Stimulated activated CD4-positive, alpha-beta T cell treated with anti-CD3 and anti-CD28 coated beads, TNF-alpha, amount 100 ng/mL, for 4 hours (primary cell): ENCODE measurements around the gene AHCTF1.
"Not testable (repeated sequence)": the region's sequence is repeated elsewhere in the genome, so short reads cannot be mapped to it uniquely, and the experiment has no call there.

Experiments used
- DNase-seq, 3 experiments: peaks; one replicate each; pipeline ENCODE4 v3.0.0-alpha.2; 2020; ENCODE audit warnings: low read depth in 3 of 3

AHCTF1 gene

DNA sequence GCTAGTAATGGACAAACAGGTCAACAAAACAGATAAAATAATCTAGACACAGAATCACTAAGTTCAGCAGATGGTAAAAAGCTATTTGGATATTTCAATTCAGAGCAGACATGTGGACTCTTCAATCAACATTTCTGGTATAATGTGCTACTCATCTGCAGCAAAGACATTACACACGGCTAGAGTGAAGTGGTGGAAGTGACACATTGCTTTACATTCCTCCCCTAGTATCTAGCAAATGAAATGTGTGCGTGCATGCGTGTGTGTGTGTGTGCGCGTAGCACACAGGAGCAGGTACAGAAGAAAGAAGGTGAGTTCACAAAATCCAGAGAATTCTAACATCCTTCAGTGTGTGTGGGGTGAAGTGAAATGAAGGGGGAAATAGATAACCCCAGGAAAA lies 8.3 kb downstream of the AHCTF1 start:
- DNase-seq, result no peak

DNA sequence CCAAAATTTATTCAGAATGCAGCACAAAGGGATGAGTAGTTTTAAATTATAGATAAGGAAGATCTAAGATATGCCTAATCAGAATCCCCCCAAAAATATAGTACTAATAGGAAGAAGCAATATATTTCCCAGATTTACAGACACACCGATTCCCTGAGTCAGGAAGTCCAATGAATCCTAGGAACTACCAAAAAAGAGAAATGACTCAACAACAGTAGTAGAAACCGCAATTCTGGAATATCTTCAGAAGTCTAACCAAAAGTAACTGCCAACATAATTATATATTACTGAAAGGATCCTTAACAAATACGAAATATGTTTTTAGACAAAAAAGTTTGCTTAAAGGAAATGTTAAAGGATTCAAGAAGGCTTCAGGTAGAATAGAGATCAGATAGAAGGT lies 10.3 kb downstream of the AHCTF1 start:
- DNase-seq, result no peak

DNA sequence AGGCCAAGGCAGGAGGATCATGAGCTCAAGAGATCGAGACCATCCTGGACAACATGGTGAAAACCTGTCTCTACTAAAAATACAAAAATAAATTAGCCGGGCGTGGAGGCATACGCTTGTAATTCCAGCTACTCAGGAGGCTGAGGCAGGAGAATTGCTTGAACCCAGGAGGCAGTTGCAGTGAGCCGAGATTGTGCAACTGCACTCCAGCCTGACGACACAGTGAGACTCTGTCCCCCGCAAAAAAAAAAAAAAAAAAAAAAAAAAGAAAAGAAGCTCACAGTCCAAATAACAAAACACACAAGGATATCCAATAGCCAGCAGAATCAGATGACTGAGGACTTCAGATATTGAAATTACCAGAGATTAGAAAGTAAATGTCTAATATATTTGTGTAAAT lies 11.8 kb downstream of the AHCTF1 start:
- no peak for DNase-seq

DNA sequence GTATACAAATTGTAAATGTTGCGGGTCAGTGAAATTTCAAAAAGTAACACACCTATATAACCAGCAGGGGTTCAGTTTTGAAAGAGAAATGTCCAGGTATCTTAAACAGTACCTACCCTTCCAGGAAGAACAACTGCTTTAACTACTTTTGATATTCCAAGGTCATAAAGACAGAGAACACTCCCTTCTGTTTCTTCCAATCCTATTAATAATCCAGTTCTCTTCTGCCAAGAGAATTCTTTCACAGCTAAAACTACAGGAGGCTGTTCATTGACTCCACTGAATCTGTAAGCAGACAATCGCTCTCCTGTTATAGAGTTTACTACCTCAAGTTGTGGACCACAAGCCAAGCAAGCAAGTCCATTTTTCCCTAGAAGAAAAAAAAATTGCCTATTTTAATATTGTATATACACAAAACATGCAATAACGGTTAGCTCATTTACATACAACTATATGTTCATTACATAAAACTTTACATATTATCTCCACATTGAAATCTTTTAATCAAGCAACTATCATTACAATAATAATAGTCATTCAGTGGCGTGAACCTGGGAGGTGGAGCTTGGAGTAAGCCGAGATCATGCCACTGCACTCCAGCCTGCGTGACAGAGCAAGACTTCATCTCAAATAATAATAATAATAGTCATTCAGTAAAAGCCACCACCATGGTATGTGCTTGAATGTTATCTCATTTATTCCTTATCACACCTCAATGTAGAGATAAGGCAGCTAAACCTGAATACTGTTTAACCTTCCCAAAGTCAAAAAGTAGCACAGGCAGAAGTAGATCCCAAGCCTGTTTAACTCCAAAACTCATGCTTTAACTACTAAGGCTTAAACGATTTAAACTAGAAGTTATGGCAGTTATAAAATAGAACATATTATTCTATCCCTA lies 15.5 kb downstream of the AHCTF1 start:
- DNase-seq, result not testable (repeated sequence)

DNA sequence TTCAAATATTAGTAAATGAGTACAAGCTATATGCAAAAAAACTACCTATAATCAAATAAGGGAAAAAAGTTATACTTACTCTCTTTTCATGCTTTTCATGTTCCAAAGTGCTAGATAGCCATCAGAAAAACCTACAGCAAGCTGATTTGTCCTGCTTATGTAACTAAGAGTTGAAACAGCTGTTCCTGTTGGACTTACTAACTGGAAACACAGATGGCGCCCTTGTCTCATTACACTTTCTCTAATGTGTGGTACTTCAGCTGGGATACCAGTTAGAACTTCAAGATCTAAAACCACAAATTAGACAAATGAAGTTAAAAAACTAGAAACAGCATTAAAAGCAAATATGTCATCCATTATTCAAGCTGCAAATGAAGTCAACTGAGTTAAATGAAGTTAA lies 24.3 kb downstream of the AHCTF1 start:
- DNase-seq, result no peak

DNA sequence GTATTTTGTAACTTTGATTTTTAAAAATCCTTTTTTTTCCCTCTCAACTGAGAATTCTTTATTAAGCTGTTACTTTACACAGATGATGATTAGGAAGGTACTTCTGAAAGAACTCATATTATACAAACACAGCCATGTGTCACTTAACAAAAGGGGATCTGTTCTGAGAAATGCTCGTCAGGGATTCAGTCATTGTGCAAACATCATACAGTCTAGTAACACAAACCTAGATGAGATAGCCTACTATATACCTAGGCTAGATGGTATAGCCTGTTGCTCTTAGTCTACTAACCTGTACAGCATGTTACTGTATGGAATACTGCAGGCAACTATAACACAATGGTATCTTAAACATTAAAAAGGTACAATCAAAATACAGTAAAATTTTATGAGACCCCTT lies 24.9 kb downstream of the AHCTF1 start:
- no peak for DNase-seq

DNA sequence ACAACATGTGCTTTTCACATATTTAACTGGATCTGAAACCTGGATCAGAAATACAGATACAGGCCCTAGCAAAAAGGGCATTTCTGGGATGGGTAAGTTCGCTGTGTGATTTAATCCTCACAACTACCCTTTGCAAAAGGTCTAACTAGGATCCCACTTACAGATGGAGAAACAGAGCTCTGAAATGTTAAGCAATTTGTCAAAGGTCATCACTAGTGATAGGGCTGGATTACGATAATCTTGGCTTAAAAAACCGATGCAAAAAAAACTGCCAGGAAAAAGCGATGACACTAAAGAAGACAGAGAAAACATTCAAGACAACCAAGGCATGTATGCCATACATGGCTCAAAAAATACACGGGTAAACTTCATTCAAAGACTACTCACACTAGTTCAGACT lies 29.9 kb downstream of the AHCTF1 start:
- DNase-seq, result no peak

DNA sequence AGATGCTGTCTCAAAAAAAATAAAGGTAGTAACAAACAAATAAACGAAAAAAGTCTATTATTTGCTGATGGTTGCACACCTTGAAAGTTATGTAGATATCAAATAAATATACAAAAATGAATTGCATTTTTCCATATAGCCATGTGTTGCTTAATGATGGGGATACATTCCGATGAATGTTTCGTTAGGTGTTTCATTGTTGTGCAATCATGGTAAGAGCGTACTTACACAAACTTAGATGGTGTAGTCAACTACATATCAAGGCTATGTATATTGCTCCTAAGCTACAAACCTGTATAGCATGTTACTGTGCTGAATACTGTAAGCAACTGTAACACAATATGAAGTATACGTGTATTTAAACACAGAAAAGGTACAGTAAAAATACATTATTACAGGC lies 34.4 kb downstream of the AHCTF1 start:
- DNase-seq, result no peak

DNA sequence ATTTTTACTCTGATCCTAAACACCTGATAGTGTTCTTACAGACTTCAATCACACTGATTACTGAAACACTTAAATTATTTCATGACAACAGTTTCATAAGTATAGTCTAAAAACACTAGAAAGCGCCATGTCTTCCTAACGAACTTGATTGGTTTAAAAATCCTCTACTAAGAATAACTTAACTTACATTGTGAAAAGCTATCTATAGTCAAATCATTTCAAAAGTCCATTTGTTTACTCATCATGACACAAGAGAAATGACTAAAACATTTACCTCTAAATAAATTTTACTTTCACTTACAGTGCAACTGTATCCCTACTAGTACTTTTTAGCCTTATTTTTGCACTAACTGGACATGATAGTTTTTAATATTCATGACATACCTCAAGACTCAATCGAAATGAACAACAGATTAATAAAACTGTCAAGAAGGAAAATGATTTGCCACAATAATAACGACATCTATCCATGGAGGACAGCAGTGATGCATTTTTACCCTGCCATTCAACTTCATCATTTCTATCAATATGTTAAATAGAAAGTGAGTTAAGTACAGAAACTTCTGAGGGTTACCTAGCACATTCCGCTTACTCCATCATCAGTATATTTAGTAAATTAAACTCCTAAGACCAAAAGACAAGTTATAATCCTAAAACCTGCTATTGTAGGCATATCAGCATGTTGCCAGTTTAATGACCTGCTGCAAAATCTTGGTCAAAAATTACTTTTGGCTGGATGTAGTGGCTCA lies 38.4 kb downstream of the AHCTF1 start:
- DNase-seq, result no peak

DNA sequence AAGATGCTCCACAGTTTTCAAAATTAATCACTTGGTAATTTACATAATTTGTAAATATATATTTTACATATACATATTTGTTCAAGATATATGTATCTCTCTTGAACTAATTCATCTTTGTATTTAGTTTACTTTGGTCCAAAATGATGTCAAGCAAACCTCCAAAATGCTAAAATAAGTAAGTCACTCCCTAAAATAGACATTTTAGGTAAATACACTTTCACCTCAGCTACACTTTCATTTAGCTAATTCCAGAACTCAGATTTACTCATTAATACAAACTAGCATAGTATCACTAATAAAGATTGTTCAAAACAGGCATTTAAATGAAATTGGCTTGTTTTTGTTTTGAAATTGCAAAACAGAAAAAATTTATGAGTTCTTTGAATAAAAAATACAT lies 40.6 kb downstream of the AHCTF1 start:
- no peak for DNase-seq

DNA sequence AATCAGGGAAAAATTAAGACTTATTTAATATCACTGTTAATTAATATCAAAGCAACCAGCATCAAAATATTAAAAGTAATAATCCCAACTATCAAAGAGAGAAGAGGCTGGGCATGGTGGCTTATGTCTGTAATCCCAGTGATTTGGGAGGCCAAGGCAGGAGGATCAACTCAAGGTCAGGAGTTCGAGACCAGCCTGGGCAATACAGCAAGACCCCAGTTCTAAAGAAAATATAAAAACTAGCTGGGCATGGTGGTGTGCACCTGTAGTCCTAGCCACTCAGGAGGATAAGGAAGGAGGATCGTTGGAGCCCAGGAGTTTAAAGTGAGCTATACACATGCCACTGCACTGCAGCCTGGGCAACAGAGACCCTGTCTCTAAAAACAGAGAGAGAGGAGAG lies 43.2 kb downstream of the AHCTF1 start:
- no peak for DNase-seq

DNA sequence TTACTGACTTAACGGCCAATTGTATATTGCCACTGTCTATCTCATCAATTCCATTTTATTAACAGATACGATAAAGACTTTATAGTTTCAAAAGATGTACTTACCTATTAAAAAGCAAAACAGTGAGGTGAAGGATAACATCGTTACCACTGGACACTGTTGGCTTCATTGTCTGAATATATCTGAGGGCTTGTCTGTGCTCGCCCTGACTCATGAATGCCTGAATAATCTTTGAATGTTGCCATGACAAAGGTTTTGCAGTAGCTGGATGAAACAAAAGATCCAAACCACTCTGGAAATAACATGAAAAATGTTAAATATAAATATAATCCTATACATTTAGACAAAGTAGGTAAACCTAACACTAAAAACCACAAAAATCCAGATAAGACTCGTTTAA lies 46.4 kb downstream of the AHCTF1 start:
- DNase-seq, result not testable (repeated sequence)

DNA sequence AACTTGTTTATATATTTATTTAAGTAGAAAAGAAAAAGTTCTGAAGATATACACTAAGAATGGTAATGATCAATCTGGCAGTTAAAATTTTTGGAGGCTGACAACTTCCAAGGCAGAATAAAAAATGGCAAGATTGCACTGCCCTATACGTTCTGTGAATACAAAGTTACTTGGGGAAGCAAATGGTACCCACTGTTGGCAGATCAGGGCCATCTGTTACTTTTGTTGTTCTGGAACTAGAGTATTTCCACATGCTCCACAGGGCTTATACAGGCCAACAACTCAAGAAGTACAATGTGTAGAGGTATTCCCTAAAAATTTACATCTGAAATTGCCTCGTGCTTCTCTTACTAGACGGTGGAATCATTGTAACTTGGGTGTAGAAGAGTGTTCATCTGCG lies 53.2 kb downstream of the AHCTF1 start:
- DNase-seq, result no peak

DNA sequence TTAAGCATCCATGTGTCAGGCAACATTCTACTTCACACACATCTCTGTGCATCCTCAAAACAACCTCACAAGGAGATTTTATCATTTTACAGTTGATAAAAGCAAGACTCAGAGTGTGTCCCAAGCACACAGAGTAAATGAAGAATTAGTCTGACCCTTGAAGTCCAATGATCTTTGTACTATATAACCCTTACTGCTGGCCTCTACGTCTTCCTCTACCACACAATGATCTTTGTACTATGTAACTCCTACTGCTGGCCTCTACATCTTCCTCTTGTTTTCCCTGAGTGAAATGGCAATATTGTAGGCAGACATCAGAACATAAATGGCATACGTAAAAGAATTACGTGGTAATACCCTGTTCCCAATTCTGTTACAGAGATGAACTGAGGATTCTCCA lies 55.3 kb downstream of the AHCTF1 start:
- DNase-seq, result no peak

DNA sequence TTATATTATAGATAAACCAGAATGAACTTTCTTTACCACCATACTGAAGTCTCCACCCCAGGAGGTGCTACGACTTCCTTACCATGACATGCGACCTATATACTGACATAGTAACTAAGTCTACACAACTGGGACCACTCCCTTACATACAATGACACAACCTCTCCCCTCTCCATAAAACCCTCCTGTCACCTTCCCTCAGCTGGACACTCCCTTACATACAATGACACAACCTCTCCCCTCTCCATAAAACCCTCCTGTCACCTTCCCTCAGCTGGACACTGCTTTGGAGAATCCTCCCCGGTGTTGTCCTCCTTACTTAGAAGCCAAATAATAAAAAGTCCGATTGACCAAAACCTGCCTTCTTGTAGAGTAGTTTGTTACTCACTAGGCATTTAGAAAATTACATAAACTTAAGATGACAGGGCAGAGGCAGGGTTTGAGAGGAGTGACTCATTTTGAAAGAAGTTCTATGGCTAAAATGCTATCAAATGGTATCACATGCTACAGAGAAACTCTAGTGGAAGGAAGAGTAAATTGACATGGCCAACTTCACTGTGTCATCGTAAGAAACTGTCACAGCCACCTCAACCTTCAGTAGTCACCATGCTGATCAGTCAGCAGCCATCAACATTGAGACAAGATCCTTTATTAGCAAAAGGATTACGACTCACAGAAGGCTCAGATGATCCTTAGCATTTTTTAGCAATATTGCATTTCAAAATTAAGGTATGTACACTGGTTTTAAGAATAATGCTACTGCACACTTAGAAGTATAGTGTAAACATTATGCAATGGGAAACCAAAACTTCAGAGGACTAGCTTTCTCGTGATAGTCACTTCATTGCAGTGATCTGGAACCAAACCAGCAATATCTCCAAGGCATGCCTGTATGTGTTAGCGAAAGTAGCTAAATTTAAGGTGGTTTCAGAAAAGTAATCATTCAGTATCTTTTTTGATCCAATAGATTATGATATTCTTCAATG lies 56.4 kb downstream of the AHCTF1 start:
- DNase-seq, result no peak

DNA sequence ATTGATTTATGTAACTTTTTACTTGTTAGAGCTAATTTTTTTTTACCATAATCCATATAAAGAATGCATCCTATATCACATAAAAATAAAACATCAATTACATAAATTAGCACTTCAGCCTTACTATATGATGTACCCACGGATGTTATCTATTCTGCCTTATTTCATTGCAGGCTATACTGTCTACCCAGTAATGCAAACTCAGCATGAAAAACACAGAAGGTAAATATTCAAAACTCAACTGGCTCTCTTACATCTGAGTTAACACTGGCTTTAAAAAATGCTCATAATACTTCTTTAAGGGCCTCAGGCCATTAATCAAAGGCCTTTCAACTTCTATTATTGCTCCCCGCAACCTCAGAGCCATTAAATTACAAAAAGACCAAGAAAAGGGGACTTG lies 65.8 kb downstream of the AHCTF1 start:
- DNase-seq, result no peak

DNA sequence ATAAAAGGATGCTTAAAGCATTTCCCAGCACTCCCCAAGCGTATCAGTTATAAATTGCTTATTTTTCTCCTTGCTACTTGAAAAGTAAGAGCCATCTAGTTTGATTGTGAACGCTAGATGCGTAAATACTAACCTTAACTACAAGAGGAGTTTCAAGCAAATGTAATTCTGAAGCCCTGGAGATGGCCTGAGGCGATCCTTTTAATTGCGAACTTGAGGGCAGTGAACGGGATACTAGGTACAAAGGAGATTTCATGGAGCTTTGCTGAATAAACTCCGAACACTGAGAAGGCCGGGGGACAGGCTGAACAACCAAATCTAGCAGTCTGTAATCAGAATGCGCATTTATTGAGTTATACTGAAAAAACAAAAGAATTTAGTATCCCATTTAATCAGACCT lies 68.0 kb downstream of the AHCTF1 start:
- DNase-seq, result not testable (repeated sequence)

DNA sequence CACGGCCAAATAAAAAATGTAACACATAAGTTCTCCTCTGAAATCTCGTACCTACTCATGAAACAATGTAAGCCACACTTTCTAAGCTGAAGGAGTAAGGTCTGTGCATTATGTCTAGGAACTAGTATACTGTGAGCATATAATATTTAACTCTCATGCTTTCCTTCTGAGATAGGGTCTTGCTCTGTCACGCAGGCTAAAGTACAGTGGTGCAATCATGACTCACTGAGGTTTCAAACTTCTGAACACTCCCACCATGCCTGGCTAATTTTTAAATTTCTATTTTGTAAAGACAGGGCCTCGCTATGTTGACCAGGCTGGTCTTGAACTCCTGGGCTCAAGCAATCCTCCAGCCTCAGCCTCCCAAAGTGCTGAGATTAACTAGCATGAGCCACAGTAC lies 71.3 kb downstream of the AHCTF1 start:
- DNase-seq, result no peak

DNA sequence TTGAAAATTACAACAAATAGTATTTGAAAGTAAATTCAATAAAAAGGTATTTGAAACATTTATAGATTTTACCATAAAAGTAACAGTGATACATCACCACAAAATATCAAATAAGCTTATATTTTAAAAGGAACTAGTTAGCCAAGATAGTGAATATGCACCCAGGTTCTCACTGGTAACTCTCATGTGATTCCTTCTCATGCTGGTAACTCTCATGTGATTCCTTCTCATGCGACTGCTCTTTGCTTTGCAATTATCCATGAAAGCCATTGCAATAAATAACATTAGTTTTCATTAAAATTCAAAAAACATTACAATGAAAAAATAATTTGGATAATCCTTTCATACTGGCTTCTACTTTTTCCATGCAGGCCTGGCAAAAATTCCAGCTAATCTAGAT lies 75.4 kb downstream of the AHCTF1 start:
- no peak for DNase-seq

DNA sequence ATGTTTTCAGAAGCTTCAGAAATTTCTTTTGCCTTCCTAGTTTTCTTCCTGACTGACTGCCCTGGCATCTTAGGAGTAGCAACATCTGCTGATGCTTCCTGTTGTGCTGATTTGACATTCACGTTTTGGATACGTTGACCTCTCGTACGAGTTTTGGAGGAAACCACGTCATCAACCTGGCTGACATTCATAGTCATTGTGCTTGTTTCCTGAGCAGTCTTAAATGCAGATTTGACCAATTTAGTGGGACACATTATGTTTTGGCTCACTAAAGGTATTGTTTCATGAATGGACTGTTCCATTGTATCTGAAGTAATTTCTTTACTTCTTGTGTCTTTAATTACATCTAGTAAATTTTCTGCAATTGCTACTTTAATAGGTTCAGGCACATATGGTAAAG lies 81.1 kb downstream of the AHCTF1 start:
- DNase-seq, result not testable (repeated sequence)

DNA sequence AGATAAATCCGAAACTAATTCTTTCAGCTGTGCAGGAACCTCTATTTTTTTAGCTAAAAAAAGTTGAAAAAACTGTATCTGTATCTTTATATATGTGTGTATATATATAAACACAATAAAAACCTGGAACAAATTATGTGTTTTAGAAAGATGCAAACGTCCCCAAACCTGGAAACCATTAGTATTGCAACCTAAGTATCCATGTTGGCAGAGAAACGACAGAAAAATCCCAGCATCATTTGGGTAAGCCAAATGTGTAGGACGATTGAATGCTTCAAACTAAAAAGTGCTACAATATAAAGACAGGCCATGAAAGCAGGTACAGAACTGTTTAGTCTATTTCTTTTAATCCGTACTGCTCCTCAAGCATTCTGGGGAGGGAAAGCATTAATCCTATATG lies 87.9 kb downstream of the AHCTF1 start:
- DNase-seq, result no peak

DNA sequence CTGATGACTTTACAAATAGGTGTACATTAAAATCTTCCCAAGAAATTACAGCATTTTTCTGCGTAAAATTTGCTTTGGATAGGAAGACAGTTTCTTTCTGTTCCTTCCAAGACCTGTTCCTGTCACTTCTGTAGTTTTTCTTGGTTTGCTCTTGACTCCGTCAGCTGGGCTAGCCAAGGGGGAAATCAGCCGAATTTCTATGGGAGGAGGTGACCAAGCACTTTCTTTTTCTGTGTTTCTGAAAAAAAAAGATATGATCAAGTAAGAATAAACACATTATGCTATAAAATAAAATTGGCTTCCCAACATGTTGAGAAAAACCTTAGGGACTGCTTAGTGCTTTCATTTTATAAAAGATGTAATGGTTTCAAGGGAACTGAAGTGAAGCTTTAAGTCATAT lies 91.0 kb downstream of the AHCTF1 start:
- DNase-seq, result not testable (repeated sequence)
